ENCODE data around the gene PLOD3.

- TF ChIP-seq, protein P1, sequence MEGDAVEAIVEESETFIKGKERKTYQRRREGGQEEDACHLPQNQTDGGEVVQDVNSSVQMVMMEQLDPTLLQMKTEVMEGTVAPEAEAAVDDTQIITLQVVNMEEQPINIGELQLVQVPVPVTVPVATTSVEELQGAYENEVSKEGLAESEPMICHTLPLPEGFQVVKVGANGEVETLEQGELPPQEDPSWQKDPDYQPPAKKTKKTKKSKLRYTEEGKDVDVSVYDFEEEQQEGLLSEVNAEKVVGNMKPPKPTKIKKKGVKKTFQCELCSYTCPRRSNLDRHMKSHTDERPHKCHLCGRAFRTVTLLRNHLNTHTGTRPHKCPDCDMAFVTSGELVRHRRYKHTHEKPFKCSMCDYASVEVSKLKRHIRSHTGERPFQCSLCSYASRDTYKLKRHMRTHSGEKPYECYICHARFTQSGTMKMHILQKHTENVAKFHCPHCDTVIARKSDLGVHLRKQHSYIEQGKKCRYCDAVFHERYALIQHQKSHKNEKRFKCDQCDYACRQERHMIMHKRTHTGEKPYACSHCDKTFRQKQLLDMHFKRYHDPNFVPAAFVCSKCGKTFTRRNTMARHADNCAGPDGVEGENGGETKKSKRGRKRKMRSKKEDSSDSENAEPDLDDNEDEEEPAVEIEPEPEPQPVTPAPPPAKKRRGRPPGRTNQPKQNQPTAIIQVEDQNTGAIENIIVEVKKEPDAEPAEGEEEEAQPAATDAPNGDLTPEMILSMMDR (IDR thresholded peaks at IDR 0.05): no peak
- TF ChIP-seq POLR2A (IDR thresholded peaks at IDR 0.05): no peak
These were observed 38.4 kb upstream of the PLOD3 start for GRCh38 chr7:101255796-101256195.

Data from stomach (tissue), 4 donors.